ENCODE measurements around the gene ERBIN. TPM values are rescaled to one million over a fixed set of nuclear protein-coding genes. Genes with fewer than 3 reads are reported as not detected.

ERBIN gene
- total and polyA plus RNA-seq, 10 of the 15 experiments (the other 5 are each of a cell fraction or from before 2014, with no cell fraction given): 9.5 to 91.1 (median 49.4) TPM

GRCh38 chr5:66004216-66004615 is 77.8 kb downstream of the ERBIN start (continued):
- no peak for TF ChIP-seq MYB (IDR thresholded peaks at IDR 0.05; ENCODE audit: borderline replicate concordance, low read depth, low read length)
- no peak for TF ChIP-seq CREM (IDR thresholded peaks at IDR 0.05; ENCODE audit: low read depth)
- no peak for TF ChIP-seq MAX (IDR thresholded peaks at IDR 0.05; ENCODE audit: low read depth, low read length)
- no peak for TF ChIP-seq NFXL1 (IDR thresholded peaks at IDR 0.05; ENCODE audit: borderline replicate concordance)

- no peak overlapping the region for H3K27ac ChIP-seq (ENCODE audit: control insufficient read depth, insufficient read depth)
- H3K79me2 ChIP-seq (ENCODE audit: control insufficient read depth, insufficient read depth, low read length): peaks cover 8% of the 10 kb centered on the region
- 94% methylated on average over 2 of the region's 2 CpGs for WGBS (ENCODE audit: insufficient coverage, insufficient replicate concordance, low lambda C conversion rate, missing lambda C conversion rate)
- TF ChIP-seq HDGF (IDR thresholded peaks at IDR 0.05): no peak
- TF ChIP-seq REST (IDR thresholded peaks at IDR 0.05; ENCODE audit: low read depth, low read length): no peak
- no peak for TF ChIP-seq SMAD5 (IDR thresholded peaks at IDR 0.05; ENCODE audit: low read depth)
- TF ChIP-seq ATF2 (IDR thresholded peaks at IDR 0.05; ENCODE audit: low read length): no peak
- no peak for TF ChIP-seq EP300 (IDR thresholded peaks at IDR 0.05; ENCODE audit: borderline replicate concordance in 1 of 2, control insufficient read depth in 1 of 2, low read depth in 2 of 2, low read length in 2 of 2)
- no peak for TF ChIP-seq MTA3 (IDR thresholded peaks at IDR 0.05; ENCODE audit: borderline replicate concordance, low read length)
- TF ChIP-seq MYB (IDR thresholded peaks at IDR 0.05; ENCODE audit: borderline replicate concordance, low read depth, low read length): no peak
- no peak for TF ChIP-seq SREBF2 (IDR thresholded peaks at IDR 0.05; ENCODE audit: low read length)
- TF ChIP-seq BACH1 (IDR thresholded peaks at IDR 0.05; ENCODE audit: borderline replicate concordance): no peak
- TF ChIP-seq ELK1 (IDR thresholded peaks at IDR 0.05; ENCODE audit: low read depth, low read length): no peak
- no peak for TF ChIP-seq MEF2B (IDR thresholded peaks at IDR 0.05; ENCODE audit: partially characterized antibody, poor library complexity, severe bottlenecking)
- TF ChIP-seq USF2 (IDR thresholded peaks at IDR 0.05; ENCODE audit: borderline replicate concordance, low read depth, low read length): no peak
- no peak for TF ChIP-seq IKZF2 (IDR thresholded peaks at IDR 0.05)
- no peak for TF ChIP-seq RFX5 (IDR thresholded peaks at IDR 0.05; ENCODE audit: low read depth, low read length)
- no peak overlapping the region for H3K4me3 ChIP-seq
- in situ Hi-C loops (cut with MboI): no loop called here
- no peaks in the 10 kb centered on the region for H3K27me3 ChIP-seq (replicated peaks in 1 of 2; ENCODE audit: control insufficient read depth in 2 of 2, insufficient read depth in 2 of 2, low read length in 1 of 2)
- ATAC-seq: no peak
- no peaks in the 10 kb centered on the region for H4K20me1 ChIP-seq (ENCODE audit: control insufficient read depth, insufficient read depth)
- BruUV-seq (replicated peaks): no TSS peak
- H3K9ac ChIP-seq (ENCODE audit: control insufficient read depth, insufficient read depth, low read length): no peak overlapping the region
- no peak overlapping the region for H3K4me2 ChIP-seq (ENCODE audit: control insufficient read depth, insufficient read depth)
- intact Hi-C loops (cut with micrococcal nuclease; ENCODE audit: unreplicated experiment): no loop called here
- peaks cover 2% of the 10 kb centered on the region; the same call in 1 of the 3 replicates for H3K9me3 ChIP-seq (replicated peaks; ENCODE audit: control insufficient read depth, insufficient read depth, low read length)
- FAIRE-seq: no peak
- peaks cover 5% of the 10 kb centered on the region; the same call in 1 of the 2 replicates for H3K4me1 ChIP-seq (ENCODE audit: control insufficient read depth, insufficient read depth, low read length)
- H3K36me3 ChIP-seq (ENCODE audit: control insufficient read depth in 2 of 2, insufficient read depth in 2 of 2, low read length in 1 of 2): peaks cover 0 to 2% of the 10 kb centered on the region in 2 experiments; a peak in 1 of 4 replicates
- CTCF ChIA-PET: no interaction called here
- POLR2A ChIA-PET: no interaction called here
- DNase-seq (ENCODE audit: low read depth, low spot score): no peak
- H2AFZ ChIP-seq (ENCODE audit: control insufficient read depth, low read depth, low read length): no peak overlapping the region
- RAD21 ChIA-PET (ENCODE audit: unreplicated experiment): no interaction called here
- SMC1A ChIA-PET (ENCODE audit: uncharacterized antibody, unreplicated experiment): no interaction called here
These were observed 82.9 kb downstream of the ERBIN start for GRCh38 chr5:66009277-66009676.

Measured in GM12878 (cell line).